NCI-H2107 (cell line): ENCODE results near the gene PABPC1L.
"Not testable (repeated sequence)": the region's sequence is repeated elsewhere in the genome, so short reads cannot be mapped to it uniquely, and the experiment has no call there.

Experiments used
- DNase-seq: peaks from one replicate; lab custom pipeline; 2025; lab: John Stamatoyannopoulos, UW

The PABPC1L gene

DNA sequence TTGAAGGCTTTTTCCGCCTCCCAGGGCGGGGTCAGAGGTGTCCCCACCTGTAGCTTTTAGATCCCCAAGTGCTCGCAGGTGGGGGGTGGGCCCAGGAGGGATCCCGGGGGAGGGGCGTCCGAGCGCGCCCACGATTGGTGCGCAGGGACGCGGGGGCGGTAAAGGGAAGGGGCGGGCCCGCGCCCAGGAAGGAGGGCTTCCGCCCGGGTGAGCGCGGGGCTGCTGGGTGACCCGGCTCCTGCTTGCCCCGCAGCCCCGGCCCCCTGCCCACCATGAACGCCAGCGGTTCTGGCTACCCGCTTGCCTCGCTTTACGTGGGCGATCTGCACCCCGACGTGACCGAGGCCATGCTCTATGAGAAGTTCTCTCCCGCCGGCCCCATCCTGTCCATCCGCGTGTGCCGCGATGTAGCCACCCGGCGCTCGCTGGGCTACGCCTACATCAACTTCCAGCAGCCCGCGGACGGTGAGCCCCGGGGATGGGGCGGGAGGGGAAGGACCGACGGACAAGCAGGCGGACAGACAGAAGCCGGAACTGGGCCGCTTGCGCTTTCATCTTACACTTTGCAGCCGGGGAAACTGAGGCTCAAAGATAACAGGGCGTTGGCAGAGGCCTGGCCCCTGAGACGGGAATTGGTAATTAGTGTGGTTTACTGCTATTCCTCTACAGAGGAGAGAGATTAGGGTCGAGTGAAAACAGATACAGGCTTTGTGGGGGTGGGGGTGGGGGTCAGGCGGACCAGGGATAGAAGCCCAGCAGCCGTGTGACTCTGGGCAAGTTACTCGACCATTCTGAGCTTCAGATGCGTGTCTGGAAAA is at the start of gene PABPC1L:
TSS of gene PABPC1L (plus strand) at position 189 of the 818 bp plus-strand sequence. CDS start at position 273, 84 bp downstream.
- peak; percentile 33 for DNase-seq

- DNase-seq: no peak
Observed at GRCh38 chr20:44861531-44862006, 48.3 kb upstream of the PABPC1L start.

DNA sequence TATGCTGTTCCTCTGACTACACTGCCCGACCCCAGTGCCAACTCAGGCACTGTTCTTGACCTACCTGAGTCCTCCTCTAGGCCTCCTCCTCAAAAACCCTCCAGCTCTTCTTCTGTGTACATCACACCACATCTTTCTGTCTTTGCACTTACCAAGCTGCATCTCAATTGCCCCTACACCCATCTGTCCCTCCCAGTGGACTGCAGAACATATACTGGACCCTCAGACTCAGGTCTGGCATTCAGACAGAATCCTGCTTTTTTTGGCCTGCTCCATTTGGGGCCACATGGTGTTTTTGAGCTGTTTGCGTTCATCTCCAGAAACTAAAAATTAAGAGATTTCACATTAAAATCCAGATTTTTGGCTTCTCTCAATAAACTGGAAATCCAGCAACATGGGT is 47.6 kb upstream of the PABPC1L start:
- no peak for DNase-seq

GRCh38 chr20:44863365-44864084 is 46.3 kb upstream of the PABPC1L start:
- DNase-seq: not testable (repeated sequence)

DNA sequence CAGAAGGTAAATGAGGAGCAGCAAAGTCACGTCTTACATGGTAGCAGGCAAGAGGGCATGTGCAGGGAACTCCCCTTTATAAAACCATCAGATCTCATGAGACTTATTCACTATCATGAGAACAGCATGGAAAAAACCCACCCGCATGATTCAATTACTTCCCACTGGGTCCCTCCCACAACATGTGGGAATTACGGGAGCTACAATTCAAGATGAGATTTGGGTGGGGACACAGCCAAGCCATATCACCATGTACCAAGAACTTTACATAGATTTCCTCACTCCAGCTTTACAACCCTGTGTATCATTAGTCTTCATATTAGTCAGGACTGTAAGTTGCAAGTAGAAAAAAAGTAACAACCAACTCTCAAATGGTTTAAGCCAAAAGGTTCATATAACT is 45.4 kb upstream of the PABPC1L start:
- DNase-seq: not testable (repeated sequence)

GRCh38 chr20:44866703-44867335 is 43.0 kb upstream of the PABPC1L start:
- DNase-seq: no peak

DNA sequence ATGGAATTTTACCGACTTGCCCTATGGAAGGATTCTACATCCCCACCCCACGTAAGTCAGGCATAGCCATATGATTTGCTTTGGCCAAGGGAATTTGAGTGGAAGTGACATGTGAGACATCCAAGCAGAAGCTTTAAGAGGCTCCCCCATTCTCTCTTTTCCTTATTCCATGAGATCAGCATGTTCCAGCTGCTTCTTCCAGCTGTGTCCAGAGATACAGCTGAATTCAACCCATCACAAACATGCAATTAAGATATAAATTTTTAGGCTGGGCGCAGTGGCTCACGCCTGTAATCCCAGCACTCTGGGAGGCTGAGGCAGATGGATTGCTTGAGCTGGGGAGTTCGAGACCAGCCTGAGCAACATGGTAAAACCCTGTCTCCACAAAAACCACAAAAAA is 40.4 kb upstream of the PABPC1L start:
- no peak for DNase-seq

GRCh38 chr20:44882360-44882759 is 27.5 kb upstream of the PABPC1L start:
- not testable (repeated sequence) for DNase-seq

GRCh38 chr20:44883214-44883902 is 26.5 kb upstream of the PABPC1L start:
- no peak for DNase-seq

DNA sequence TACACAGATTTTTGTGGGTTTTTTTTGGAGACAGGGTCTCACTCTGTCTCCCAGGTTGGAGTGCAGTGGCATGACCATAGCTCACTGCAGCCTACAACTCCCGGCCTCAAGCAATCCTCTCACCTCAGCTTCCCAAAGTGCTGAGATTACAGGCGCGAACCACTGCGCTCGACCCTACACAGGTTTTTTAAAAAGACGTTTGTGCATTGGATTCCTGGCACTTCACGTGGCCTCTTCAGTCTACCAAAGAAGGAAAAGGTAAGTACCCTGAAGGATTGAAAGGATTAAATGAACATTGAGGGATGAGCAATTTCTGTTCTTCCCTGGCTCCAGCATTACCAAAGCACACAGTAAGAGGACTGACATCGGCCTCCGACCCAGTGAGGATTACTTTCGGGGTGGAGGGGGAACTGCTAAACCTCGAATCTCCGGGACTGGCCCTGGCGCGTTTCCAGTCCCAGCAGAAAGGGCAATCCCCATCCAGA is 24.9 kb upstream of the PABPC1L start:
- DNase-seq: no peak

DNA sequence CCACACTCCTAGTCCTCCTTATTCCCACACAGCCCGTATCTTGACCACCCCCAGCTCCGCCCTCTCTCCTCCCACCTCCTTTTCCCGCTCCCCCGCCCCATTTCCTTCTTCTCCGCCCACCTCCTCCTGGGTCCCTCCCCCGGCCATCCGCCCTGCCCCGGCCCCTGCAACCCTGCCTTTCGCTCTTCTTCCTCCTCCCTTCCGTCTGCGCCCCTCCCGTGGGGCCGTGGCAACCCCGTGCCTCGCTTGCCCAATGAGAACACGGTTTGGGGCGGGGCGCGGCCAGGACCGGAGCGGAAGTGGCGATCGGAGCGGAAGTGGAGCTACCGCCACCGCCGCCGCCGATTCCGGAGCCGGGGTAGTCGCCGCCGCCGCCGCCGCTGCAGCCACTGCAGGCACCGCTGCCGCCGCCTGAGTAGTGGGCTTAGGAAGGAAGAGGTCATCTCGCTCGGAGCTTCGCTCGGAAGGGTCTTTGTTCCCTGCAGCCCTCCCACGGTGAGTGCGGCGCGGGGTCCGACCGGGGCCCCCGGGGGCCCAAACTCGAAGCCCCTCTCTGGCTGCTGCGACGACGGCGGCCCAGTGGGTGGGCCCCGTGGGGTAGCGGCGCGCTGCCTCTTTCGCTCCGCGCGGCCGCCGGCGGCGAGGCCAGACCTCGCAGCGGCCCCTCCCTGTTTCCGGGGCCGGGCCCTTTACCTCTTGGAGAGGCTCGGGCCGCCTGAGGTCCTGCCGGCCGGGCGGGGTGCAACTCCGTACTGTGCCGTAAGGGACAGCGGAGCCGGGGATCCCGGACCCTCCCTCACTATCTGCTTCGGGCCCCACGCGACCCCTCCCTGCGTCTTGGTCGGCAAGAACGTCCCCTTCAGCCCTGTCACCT is 24.2 kb upstream of the PABPC1L start, which contains the start of gene YWHAB:
TSS of gene YWHAB (plus strand) at position 314 of the 874 bp plus-strand sequence. CDS start 15,829 bp downstream, outside the sequence.
- DNase-seq: peak; percentile 77

DNA sequence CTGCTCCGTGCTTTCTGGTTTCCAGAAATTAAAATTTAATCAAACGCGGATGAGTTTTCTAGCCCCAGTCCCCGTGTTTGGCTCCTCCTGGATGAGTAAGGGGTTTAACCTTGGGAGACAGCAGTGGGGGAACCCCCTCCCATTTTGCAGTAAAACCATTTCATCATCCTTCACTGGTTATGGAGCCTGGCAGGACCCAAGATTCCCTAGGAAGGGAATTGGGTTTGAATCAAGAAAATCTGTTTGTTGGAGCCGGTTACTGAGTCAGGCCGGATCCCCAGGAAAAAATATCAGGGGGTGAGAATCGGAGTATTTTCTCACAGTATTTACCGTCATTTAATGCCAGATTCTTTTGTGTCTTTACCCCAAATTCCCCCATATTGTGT is 23.6 kb upstream of the PABPC1L start:
- DNase-seq: no peak

DNA sequence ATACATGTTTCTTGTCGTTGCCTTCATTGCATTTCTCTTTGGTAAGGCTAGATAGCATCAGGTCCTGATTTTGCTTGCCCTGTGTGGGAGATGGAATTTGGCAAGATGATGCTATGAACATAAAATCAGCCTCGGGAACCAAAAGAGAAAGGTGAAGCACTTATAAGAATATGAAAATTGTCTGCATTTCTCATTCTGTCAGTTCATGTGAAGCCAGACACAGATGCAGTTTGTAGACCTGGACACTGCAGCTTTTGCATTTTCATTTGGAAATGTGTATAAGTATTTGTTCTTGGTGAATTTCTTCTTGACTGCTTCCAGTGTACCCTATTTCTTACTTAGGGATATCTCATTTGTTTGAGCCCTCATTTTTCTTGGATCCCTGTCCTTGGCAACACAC is 23.0 kb upstream of the PABPC1L start:
- no peak for DNase-seq

- DNase-seq: no peak
Observed at GRCh38 chr20:44887466-44887865, 22.4 kb upstream of the PABPC1L start.

- DNase-seq: no peak
Observed at GRCh38 chr20:44888226-44889103, 21.4 kb upstream of the PABPC1L start.

- no peak for DNase-seq
Observed at GRCh38 chr20:44891826-44892225, 18.0 kb upstream of the PABPC1L start.

- DNase-seq: no peak
Observed at GRCh38 chr20:44894959-44895358, 14.9 kb upstream of the PABPC1L start.

DNA sequence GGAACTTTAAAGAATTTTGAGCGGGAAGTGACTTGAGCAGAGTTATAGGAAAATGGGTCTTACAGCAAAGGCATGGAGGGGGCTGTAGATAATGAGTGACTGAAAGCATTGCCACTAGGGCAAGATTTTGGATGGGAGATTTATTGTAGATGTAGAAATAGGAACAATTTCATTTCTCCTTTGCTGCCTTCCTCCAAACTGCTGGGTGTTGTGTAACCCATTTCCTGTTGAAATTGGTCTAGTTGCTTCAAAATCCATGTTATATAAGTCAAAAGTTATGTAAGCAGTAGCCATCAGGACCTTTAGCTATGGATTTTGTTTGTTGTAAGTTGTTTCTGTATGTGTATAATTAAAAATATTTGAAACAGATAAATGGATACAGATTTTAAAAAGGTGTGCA is 13.3 kb upstream of the PABPC1L start:
- DNase-seq: no peak

DNA sequence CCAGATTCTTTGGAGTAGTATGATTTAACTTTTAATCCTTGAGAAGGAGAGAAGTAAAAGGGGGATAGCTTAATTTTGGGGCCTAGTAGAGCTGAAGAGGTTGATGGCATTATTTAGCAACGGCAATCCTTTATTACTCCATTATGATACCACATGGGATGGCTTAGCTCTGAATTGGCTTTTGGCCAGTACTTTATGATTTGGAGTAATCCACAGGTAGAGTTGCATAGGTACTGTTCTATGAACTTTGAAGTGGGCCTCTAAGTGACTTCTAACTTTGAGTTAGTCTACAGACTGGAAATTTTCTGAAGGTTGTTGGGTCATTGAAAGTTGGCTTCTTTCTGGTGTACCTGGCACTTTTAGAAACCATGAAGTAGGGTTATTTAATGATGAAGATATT is 12.7 kb upstream of the PABPC1L start:
- no peak for DNase-seq
